DOHH2 (cell line): Measurements from ENCODE around the gene ATP11A.

Experiments
- EZH2phosphoT487 ChIP-seq: fragments of 200-600 bp; sonication (generic); IDR thresholded peaks from 2 replicates; pipeline ENCODE4 v1.6.1; 2017; ENCODE audit warnings: borderline replicate concordance, mild to moderate bottlenecking, antibody characterized with exemption, low read length, moderate library complexity, mixed read lengths
- TF ChIP-seq, protein P1 (sequence below): fragments of 200-600 bp; sonication (generic); IDR thresholded peaks from one replicate; pipeline ENCODE4 v1.5.1; 2014; ENCODE audit warnings: antibody characterized with exemption, mild to moderate bottlenecking, low read depth, low read length; ENCODE audit not compliant: poor library complexity, severe bottlenecking

DNA sequence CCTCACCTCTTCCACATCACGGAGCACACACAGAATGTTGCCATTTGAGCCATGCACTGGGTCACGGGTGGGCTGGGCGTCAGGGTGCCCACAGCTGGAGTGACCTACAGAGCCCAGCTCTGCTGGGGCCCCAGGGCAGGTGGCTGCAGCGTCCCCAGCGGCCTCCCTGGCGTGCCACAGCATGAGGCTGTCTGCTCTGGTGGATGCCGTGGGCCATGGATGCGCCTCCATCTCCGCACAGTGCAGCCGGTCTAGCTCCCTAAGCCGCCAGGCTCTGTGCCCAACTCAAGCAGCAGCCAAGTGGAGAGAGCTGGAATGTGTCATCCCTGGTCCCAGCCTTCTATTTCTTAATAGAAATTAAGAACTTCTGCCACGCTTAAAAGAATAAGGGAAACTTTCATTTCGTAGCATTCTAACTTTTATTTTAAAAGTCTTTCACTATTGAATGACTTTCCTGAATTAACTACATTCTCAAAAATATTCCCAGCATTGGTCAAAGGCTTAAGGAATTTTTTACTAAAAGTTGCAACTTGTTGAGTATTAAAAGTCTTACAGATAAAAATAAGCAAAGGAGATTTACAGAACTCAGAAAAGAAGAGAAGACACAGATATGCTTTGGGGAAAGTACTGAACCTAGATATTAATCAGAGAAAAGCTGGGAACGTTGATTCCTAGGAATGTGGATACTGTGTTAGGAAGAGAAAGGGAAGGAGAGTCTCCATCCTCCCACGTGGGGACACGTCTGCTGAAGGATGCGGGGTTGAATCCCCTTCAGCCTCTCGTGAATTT is 59.3 kb downstream of the ATP11A start:
- TF ChIP-seq, protein P1, sequence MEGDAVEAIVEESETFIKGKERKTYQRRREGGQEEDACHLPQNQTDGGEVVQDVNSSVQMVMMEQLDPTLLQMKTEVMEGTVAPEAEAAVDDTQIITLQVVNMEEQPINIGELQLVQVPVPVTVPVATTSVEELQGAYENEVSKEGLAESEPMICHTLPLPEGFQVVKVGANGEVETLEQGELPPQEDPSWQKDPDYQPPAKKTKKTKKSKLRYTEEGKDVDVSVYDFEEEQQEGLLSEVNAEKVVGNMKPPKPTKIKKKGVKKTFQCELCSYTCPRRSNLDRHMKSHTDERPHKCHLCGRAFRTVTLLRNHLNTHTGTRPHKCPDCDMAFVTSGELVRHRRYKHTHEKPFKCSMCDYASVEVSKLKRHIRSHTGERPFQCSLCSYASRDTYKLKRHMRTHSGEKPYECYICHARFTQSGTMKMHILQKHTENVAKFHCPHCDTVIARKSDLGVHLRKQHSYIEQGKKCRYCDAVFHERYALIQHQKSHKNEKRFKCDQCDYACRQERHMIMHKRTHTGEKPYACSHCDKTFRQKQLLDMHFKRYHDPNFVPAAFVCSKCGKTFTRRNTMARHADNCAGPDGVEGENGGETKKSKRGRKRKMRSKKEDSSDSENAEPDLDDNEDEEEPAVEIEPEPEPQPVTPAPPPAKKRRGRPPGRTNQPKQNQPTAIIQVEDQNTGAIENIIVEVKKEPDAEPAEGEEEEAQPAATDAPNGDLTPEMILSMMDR: no peak
- TF ChIP-seq EZH2phosphoT487: no peak
